ENCODE results near the gene IL25.

DNA sequence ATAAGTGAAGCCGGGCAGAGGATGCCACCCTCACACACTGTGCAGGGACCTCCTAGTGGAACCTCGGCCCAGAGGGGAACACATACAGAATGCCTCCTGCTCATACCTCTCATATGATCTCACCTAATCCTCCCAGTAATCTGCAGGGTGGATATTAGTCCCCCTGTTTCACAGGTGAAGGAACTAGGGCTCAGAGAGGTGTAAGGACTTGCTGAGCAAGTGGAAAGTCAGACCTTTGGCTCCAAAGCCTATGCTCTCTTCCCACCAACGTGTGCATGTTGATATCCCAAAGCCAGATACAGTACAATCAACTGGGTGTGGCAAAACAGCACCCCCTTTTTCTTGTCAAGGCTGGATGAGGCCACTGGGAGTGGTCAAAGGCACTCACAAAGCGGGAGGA is 31.3 kb downstream of the IL25 start:
- TF ChIP-seq, protein P1, sequence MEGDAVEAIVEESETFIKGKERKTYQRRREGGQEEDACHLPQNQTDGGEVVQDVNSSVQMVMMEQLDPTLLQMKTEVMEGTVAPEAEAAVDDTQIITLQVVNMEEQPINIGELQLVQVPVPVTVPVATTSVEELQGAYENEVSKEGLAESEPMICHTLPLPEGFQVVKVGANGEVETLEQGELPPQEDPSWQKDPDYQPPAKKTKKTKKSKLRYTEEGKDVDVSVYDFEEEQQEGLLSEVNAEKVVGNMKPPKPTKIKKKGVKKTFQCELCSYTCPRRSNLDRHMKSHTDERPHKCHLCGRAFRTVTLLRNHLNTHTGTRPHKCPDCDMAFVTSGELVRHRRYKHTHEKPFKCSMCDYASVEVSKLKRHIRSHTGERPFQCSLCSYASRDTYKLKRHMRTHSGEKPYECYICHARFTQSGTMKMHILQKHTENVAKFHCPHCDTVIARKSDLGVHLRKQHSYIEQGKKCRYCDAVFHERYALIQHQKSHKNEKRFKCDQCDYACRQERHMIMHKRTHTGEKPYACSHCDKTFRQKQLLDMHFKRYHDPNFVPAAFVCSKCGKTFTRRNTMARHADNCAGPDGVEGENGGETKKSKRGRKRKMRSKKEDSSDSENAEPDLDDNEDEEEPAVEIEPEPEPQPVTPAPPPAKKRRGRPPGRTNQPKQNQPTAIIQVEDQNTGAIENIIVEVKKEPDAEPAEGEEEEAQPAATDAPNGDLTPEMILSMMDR (conservative IDR thresholded peaks at IDR 0.05; ENCODE audit: low read depth in 2 of 2), result no peak
- TF ChIP-seq ZNF114 (CRISPR knock-in tag; IDR thresholded peaks at IDR 0.05) (no peak), CREB1 (CRISPR knock-in tag; IDR thresholded peaks at IDR 0.05; ENCODE audit: low read depth) (no peak), EZH2 (IDR thresholded peaks at IDR 0.05; ENCODE audit: low read depth, unreplicated experiment) (no peak)
- TF ChIP-seq, protein P2, sequence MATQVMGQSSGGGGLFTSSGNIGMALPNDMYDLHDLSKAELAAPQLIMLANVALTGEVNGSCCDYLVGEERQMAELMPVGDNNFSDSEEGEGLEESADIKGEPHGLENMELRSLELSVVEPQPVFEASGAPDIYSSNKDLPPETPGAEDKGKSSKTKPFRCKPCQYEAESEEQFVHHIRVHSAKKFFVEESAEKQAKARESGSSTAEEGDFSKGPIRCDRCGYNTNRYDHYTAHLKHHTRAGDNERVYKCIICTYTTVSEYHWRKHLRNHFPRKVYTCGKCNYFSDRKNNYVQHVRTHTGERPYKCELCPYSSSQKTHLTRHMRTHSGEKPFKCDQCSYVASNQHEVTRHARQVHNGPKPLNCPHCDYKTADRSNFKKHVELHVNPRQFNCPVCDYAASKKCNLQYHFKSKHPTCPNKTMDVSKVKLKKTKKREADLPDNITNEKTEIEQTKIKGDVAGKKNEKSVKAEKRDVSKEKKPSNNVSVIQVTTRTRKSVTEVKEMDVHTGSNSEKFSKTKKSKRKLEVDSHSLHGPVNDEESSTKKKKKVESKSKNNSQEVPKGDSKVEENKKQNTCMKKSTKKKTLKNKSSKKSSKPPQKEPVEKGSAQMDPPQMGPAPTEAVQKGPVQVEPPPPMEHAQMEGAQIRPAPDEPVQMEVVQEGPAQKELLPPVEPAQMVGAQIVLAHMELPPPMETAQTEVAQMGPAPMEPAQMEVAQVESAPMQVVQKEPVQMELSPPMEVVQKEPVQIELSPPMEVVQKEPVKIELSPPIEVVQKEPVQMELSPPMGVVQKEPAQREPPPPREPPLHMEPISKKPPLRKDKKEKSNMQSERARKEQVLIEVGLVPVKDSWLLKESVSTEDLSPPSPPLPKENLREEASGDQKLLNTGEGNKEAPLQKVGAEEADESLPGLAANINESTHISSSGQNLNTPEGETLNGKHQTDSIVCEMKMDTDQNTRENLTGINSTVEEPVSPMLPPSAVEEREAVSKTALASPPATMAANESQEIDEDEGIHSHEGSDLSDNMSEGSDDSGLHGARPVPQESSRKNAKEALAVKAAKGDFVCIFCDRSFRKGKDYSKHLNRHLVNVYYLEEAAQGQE (IDR thresholded peaks at IDR 0.05; ENCODE audit: unreplicated experiment), result no peak

Data from GM23338 (cell line).